HG02981 (cell line): ENCODE measurements around the gene FOXO3.
"Not testable (repeated sequence)": the region's sequence is repeated elsewhere in the genome, so short reads cannot be mapped to it uniquely, and the experiment has no call there.

Experiments
- ATAC-seq: cut with Tn5 transposase; IDR thresholded peaks from one replicate; pipeline ENCODE4 v1.9.1; 2021; ENCODE audit warnings: mild to moderate bottlenecking, moderate library complexity; ENCODE audit not compliant: unreplicated experiment

Gene FOXO3

GRCh38 chr6:108555399-108556052, 5.2 kb upstream of the FOXO3 start:
- ATAC-seq, result no peak

- ATAC-seq, result no peak
Observed at GRCh38 chr6:108556250-108556649, 4.5 kb upstream of the FOXO3 start.

DNA sequence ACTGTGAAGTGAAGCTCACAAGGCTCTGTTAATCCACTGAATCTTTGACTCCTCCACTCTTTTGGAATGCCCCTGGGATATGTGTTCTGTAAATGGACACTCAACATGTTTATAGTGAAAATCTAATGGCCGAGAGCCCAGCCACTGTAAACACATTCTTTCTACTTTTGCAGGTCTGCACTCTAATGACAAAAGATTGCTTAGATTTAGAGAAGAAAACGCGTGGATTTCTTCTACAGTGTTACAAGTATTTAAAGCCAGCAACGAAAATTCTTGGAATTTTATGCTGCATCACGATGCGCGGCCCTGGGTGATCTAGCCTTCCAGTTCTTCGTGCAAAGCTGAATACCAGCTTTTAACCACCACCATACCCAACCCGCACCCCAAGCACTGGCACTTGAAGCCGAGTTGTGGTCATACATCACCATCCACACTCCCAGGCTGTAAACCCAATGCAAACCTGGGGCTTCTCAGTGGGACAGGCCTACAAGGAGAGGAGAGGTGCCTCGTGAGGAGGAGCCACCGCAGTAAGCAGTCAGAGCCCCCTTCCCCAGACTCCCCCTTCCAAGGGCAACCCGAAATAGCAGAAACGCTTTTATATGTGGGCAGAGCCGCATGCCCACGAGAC, 3.7 kb upstream of the FOXO3 start:
- ATAC-seq, result no peak

GRCh38 chr6:108557494-108558371, 3.0 kb upstream of the FOXO3 start:
- no peak for ATAC-seq

DNA sequence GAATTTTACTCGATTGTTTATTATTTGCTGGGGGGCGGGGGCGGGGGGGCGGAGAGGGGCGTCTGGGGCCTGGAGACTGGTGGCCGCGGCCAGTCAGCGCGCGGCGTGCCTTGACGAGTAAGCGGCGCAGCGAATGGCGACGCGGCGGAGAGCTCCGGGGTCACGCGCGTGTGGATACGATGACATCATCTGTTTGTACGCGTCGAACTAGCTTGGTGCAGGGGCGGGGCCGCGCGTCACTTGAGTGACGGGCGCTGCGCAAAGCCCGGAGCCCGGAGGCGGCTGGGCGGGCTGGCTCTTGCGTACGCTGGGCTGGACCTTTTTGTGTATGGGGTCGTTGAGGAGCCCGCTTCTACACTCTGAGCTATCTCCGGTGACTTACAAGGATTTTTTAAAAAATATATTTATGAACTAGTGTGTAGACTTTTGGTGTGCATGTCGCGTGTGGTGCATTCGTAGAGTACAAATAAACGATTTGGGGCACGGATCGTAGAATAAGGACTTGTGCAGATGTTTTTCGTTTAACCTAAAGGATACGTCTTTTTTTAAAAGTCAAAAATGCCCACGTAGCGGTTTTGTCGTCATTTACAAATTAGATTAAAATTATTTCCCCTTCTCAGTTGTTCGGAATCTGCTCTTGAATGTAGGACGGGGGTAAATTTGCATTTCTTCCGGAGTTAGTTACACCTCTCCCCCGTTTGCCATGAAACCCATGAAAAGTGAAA, 2.2 kb upstream of the FOXO3 start:
- ATAC-seq, result peak; percentile 69

- peak; percentile 24 for ATAC-seq
Observed at GRCh38 chr6:108559097-108559883, 1.4 kb upstream of the FOXO3 start.

DNA sequence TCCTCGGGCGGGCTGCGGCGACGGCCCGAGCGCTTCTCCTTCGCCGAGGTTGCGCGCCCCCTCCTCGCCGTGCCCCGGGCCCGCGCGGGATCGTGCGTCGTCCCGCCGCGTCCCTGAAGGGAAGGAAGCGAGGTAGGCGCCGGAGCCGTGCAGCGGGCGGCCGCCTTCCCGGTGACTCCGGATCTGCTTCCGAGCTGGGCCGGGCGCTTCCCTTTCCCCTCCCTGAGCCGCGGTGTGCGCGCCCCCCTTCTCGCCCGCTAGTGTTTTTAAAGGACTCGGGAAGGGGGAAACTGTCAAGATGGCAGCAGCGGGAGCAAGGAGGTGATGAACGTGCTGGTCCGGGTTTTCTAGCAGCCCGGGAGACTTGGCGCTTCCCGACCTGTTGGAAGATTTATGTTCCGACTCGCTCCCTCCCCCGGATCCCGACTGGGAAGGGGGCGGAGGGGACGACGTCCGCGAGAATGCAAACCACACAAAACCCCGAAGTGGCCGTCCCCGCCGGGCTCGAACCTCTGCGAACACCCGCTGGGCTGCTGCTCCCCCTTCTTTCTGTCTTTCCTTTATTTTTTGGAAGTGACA, 744 bp upstream of the FOXO3 start:
- no peak for ATAC-seq

DNA sequence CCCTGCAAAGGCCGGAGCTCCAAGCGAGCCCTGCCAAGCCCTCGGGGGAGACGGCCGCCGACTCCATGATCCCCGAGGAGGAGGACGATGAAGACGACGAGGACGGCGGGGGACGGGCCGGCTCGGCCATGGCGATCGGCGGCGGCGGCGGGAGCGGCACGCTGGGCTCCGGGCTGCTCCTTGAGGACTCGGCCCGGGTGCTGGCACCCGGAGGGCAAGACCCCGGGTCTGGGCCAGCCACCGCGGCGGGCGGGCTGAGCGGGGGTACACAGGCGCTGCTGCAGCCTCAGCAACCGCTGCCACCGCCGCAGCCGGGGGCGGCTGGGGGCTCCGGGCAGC, 561 bp downstream of the FOXO3 start:
- not testable (repeated sequence) for ATAC-seq

DNA sequence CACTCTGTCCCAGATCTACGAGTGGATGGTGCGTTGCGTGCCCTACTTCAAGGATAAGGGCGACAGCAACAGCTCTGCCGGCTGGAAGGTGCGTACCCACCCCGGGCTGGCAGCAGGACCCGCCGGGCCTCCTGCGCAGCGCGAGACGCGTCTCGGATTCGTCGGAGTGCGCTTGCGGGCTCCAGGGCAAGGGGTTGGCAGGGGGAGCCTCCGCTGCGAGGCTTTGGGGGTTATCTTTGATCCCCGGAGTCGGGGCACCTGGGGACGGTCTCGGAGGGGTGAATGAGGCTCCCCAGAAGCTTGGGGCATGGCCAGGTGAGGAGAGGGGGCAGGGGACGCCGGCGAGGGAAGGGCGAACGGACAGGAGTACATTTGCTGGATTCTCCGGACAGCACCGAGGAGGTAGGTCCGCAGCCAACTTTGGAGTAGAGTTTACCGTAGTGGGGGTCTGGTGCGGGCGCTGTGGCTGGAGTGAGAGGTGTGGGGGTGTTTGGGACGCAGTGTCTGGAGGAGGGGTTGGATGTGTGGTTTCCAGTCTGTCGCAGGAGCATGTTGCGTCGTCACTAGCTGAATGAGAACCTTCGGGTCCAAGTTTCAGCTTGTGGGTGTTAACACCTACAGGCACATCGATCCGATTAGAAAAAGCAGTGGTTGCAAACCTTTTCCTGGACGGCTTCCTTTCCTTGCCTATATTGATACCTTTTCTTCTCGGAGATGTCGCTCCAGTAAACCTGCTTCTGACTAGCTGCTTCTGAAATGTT, 1.2 kb downstream of the FOXO3 start:
- no peak for ATAC-seq

- no peak for ATAC-seq
Observed at GRCh38 chr6:108562503-108562993, 1.8 kb downstream of the FOXO3 start.

- no peak for ATAC-seq
Observed at GRCh38 chr6:108563292-108563691, 2.6 kb downstream of the FOXO3 start.

DNA sequence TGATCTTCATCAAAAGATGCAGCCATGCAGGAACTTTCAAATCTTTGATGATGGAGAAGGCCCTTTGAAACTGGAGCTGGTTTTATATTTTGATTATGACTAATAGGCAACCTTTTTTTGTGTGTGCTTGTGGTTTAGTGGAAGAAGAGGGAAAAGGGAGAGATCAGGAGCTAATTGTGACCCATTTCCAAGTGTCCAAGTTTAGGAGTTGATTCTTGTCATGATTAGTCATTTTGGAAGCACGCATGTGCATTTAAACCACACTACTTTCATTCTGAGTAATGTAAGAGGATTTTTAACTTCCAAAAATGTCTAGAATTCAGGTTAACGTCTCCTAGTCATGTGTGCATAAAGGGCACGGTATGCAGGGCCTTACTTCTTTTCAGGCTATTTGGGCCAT, 3.5 kb downstream of the FOXO3 start:
- ATAC-seq, result no peak

- ATAC-seq, result peak; percentile 81
Observed at GRCh38 chr6:108565091-108565766, 4.5 kb downstream of the FOXO3 start.

DNA sequence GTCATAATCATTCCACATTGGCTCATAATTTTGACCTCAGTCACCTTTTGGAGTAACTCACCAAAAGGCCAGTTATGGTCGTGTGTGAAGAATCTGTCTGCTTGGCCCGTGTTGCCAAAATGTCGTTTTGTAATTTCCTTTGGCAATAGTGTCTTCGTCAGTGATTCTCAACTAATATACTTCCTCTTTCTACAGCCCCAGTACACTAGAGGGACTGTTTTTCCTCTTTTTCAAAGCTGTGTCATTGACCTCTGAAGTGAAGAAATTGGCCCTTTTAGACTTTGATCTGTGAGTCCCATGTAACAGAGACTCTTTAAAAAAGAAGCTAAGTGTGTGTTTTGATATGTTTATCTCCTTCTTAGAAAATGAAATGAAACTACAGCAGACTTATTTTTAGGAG, 5.2 kb downstream of the FOXO3 start:
- ATAC-seq, result no peak

DNA sequence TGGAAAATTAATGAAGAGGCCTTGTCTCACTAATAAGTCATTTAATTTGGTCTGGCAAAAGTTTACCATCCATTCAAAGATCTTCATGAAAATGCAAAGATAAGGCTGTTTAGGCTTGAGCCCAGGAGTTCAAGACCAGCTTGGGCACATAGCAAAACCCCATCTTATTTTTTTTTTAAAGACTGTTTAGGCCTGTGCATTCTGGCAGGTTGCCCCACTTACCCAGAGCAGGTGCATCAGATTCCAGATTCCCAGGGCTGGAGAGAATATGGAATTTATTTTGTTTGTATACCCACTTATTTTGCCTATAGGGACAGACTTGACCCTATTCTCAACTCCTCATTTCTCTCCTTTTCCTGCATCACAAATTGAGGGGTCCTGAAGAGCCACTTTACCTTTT, 5.7 kb downstream of the FOXO3 start:
- no peak for ATAC-seq

DNA sequence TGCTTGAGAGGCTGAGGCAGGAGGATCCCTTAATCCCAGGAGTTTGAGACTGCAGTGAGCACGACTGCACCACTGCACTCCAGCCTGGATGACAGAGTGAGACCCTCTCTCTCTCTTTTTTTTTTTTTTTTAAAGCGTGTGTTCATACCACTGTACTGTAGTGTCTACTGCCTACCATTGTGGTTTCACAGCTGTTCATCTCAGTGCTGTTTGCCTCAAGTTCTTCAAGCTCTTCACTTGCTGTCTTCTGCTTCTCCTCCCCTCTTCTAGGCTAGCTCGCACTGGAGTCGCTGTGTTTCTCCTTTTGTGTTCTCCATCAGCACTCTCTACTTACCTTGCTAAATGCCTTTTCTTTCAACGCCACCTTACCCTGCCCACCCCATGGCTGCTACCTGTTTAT, 7.4 kb downstream of the FOXO3 start:
- no peak for ATAC-seq

GRCh38 chr6:108568551-108569305, 8.0 kb downstream of the FOXO3 start:
- no peak for ATAC-seq

DNA sequence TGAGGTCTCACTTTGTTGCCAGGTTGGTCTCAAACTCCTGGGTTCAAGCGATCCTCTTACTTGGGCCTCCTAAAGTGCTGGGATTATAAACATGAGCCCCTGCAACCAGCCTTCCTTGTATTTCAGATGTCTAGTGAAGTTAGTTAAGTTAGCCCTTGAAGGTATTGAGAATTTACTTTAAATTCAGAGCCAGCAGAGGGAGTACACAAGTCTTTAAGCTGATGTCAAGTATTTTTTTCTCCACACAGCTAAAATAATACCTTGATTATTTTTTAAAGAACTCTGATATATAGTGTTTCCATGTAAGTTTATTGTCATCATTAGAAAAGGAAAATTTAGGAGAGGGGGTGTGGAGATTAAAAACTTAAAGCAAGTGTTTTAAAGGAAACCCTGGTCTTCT, 9.8 kb downstream of the FOXO3 start:
- no peak for ATAC-seq
